Lower leg skin (tissue), 4 donors: Measurements from ENCODE around the gene SUB1. TPM values are rescaled to one million over a fixed set of nuclear protein-coding genes. Genes with fewer than 3 reads are reported as not detected.

Source experiments
- DNase-seq, 2 donors: peaks; one replicate each; pipeline ENCODE4 v3.0.0-alpha.2; 2019; ENCODE audit warnings: low spot score in 2 of 2
- H3K4me3 ChIP-seq: fragments of 200-600 bp; sonication (generic); 2 replicates; pipeline ENCODE4 v1.5.1; 2017; ENCODE audit warnings: mild to moderate bottlenecking, low read depth; ENCODE audit not compliant: poor library complexity, severe bottlenecking
- CTCF ChIP-seq, 3 donors: fragments of 450-650 bp; IDR thresholded peaks; one replicate each; pipeline ENCODE4 v1.5.1; 2016; ENCODE audit warnings: antibody characterized with exemption in 3 of 3, mild to moderate bottlenecking in 3 of 3, moderate library complexity in 2 of 3
- POLR2A ChIP-seq, 2 donors: fragments of 450-650 bp; IDR thresholded peaks; one replicate each; pipeline ENCODE4 v1.6.1; 2016 to 2017; ENCODE audit warnings: antibody characterized with exemption in 2 of 2, mild to moderate bottlenecking in 1 of 2, moderate library complexity in 1 of 2
- WGBS, 2 donors: methylation state at CpG; one replicate each; pipeline ENCODE4 v1.1.5; 2018; 5-methylcytosine and 5-hydroxymethylcytosine counted together
- intact Hi-C: fragments of 100-400 bp; cut with DNase I; formaldehyde crosslinking; loops from one replicate; pipeline ENCODE4 v1.15.0; 2023; ENCODE audit warnings: low total_unique reads
- total RNA-seq, 4 donors: library from RNA; depleted of rRNA; stranded (reverse); fragments of >200 nt; gene quantifications; one replicate each; pipeline ENCODE4 v1.1.0, GENCODE V29; 2016

Gene SUB1
- total RNA-seq, 4 donors from 2014 or later, result 63.0 to 137 (median 102) TPM

GRCh38 chr5:32598260-32598937 lies 13.0 kb downstream of the SUB1 start:
- TF ChIP-seq CTCF (IDR thresholded peaks at IDR 0.05), result no peak
- no peak for TF ChIP-seq POLR2A (IDR thresholded peaks at IDR 0.05)
- DNase-seq, result no peak
- 85 to 91% methylated on average over 3 of the region's 3 CpGs for WGBS, 2 donors
- H3K4me3 ChIP-seq, result no peak overlapping the region
- intact Hi-C loops, result no loop called here

- no peak overlapping the region for H3K4me3 ChIP-seq
- no peak for DNase-seq
- WGBS, 2 donors, result 61 to 64% methylated on average over 3 of the region's 3 CpGs
- intact Hi-C loops, result no loop called here
- no peak for TF ChIP-seq CTCF (IDR thresholded peaks at IDR 0.05)
- no peak for TF ChIP-seq POLR2A (IDR thresholded peaks at IDR 0.05)
These were observed 13.7 kb downstream of the SUB1 start for GRCh38 chr5:32598997-32599549.

- WGBS, 2 donors, result 39 to 52% methylated on average over 4 of the region's 4 CpGs
- H3K4me3 ChIP-seq, result no peak overlapping the region
- DNase-seq, result no peak
- TF ChIP-seq CTCF (IDR thresholded peaks at IDR 0.05) (no peak), POLR2A (IDR thresholded peaks at IDR 0.05) (no peak)
- intact Hi-C loops, result no loop called here
These were observed 14.8 kb downstream of the SUB1 start for GRCh38 chr5:32600054-32600622.

GRCh38 chr5:32601623-32602295 lies 16.4 kb downstream of the SUB1 start:
- intact Hi-C loops, result no loop called here
- WGBS, 2 donors, result 80 to 90% methylated on average over 1 of the region's 1 CpG
- TF ChIP-seq CTCF (IDR thresholded peaks at IDR 0.05) (no peak), POLR2A (IDR thresholded peaks at IDR 0.05) (no peak)
- DNase-seq, result no peak
- no peak overlapping the region for H3K4me3 ChIP-seq

GRCh38 chr5:32602906-32603305 lies 17.5 kb downstream of the SUB1 start:
- DNase-seq, result no peak
- intact Hi-C loops, result no loop called here
- no peak for TF ChIP-seq CTCF (IDR thresholded peaks at IDR 0.05)
- no peak for TF ChIP-seq POLR2A (IDR thresholded peaks at IDR 0.05)
- 88 to 93% methylated on average over 2 of the region's 2 CpGs for WGBS, 2 donors
- no peak overlapping the region for H3K4me3 ChIP-seq
